Ecto neural progenitor cell (in vitro differentiated cells): ENCODE measurements around the gene C21orf58.

ENCODE experiments used
- DNase-seq: peaks from one replicate; pipeline ENCODE4 v3.0.0-alpha.2; 2018; ENCODE audit warnings: low spot score

Gene C21orf58

DNA sequence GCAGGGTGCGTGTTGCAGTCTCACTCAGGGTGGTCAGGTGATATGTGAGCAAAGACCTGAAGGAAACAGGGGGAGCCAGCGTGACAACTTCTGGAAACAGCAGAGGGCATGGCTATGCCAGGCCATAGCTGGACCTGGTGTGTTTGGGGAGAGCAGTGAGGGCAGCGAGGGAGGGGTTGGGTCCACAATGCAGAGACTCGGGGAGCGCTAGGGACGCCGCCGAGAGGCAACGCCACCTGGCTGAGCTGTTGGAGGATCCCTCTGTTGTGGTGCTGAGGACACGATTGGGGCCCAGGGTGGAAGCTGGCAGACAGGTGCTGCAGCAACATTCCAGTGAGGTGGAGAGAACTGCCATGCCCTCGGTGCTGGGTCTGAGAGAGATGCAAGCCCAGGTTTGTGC, 68.5 kb downstream of the C21orf58 start:
- DNase-seq = no peak

- no peak for DNase-seq
These were observed 69.3 kb downstream of the C21orf58 start for GRCh38 chr21:46254208-46254975.

- DNase-seq = no peak
These were observed 70.0 kb downstream of the C21orf58 start for GRCh38 chr21:46253610-46254124.

- no peak for DNase-seq
These were observed 70.8 kb downstream of the C21orf58 start for GRCh38 chr21:46252840-46253239.
